GM12878 (cell line): ENCODE results near the gene BRINP3. TPM values are rescaled to one million over a fixed set of nuclear protein-coding genes. Genes with fewer than 3 reads are reported as not detected.

Experiments used
- ATAC-seq: fragments of 200-7000 bp; cut with Tn5 transposase; 3 replicates; pipeline ENCODE4 v1.9.1; 2020; ENCODE audit warnings: mild to moderate bottlenecking, moderate library complexity
- BruUV-seq: library from RNA; stranded (reverse); fragments of 400-500 nt; replicated peaks from 2 replicates; lab custom pipeline; 2021; lab: Mats Ljungman, UMichigan
- CTCF ChIA-PET: fragments of 300-600 bp; sonication (Branson Sonifier 250); formaldehyde crosslinking; extraction: SDS; loops from one replicate; lab custom pipeline; 2021; ENCODE audit warnings: inconsistent platforms; lab: Yijun Ruan, JAX
- POLR2A ChIA-PET: fragments of 350-600 bp; formaldehyde crosslinking; extraction: SDS; loops from one replicate; lab custom pipeline; 2021; ENCODE audit warnings: inconsistent platforms; lab: Charles Lee
- RAD21 ChIA-PET: fragments of 300-600 bp; sonication (Branson Sonifier 250); formaldehyde crosslinking; loops from one replicate; lab custom pipeline; 2023; ENCODE audit warnings: antibody characterized with exemption; ENCODE audit not compliant: unreplicated experiment; lab: Charles Lee
- SMC1A ChIA-PET: fragments of 300-600 bp; sonication (Branson Sonifier 250); formaldehyde crosslinking; loops from one replicate; lab custom pipeline; 2023; ENCODE audit not compliant: unreplicated experiment, uncharacterized antibody; lab: Charles Lee
- DNase-seq: peaks from one replicate; pipeline ENCODE4 v3.0.0-alpha.2; 2011; ENCODE audit warnings: low read depth, low spot score
- FAIRE-seq: peaks from 3 replicates; lab custom pipeline; 2011; peaks lifted over from hg19 to GRCh38; lab: Jason Lieb, UNC
- H2AFZ ChIP-seq: 2 replicates; pipeline ENCODE4 v1.6.0; 2011; ENCODE audit warnings: low read depth, low read length, control low read depth; ENCODE audit not compliant: control insufficient read depth
- H3K27ac ChIP-seq: 2 replicates; pipeline ENCODE4 v1.5.1; 2011; ENCODE audit warnings: control low read depth; ENCODE audit not compliant: control insufficient read depth, insufficient read depth
- H3K27me3 ChIP-seq, 2 experiments: replicated peaks in 1 of 2; 2 replicates each; pipeline versions ENCODE4 v1.6.0 to v1.6.1; 2011; ENCODE audit warnings: low read length in 1 of 2; ENCODE audit not compliant: control insufficient read depth in 2 of 2, insufficient read depth in 2 of 2
- H3K36me3 ChIP-seq, 2 experiments: 2 replicates each; pipeline ENCODE4 v1.5.1; 2011; ENCODE audit warnings: low read length in 1 of 2; ENCODE audit not compliant: control insufficient read depth in 2 of 2, insufficient read depth in 2 of 2
- H3K4me1 ChIP-seq: 2 replicates; pipeline ENCODE4 v1.6.1; 2011; ENCODE audit warnings: mild to moderate bottlenecking, low read length, moderate library complexity, mixed read lengths; ENCODE audit not compliant: control insufficient read depth, insufficient read depth
- H3K4me2 ChIP-seq: 2 replicates; pipeline ENCODE4 v1.6.0; 2011; ENCODE audit warnings: control low read depth; ENCODE audit not compliant: control insufficient read depth, insufficient read depth
- H3K4me3 ChIP-seq: fragments of 200-600 bp; sonication (generic); 2 replicates; pipeline ENCODE4 v1.5.1; 2016
- H3K79me2 ChIP-seq: 2 replicates; pipeline ENCODE4 v1.6.0; 2011; ENCODE audit warnings: low read length; ENCODE audit not compliant: control insufficient read depth, insufficient read depth
- H3K9ac ChIP-seq: 2 replicates; pipeline ENCODE4 v1.8.0; 2011; ENCODE audit warnings: low read length, control low read depth, mixed read lengths; ENCODE audit not compliant: control insufficient read depth, insufficient read depth
- H3K9me3 ChIP-seq: replicated peaks from 3 replicates; pipeline ENCODE4 v1.5.1; 2011; ENCODE audit warnings: mild to moderate bottlenecking, low read length; ENCODE audit not compliant: control insufficient read depth, insufficient read depth
- H4K20me1 ChIP-seq: 2 replicates; pipeline ENCODE4 v1.6.0; 2011; ENCODE audit not compliant: control insufficient read depth, insufficient read depth
- CBX3 ChIP-seq: fragments of 200-600 bp; sonication (generic); IDR thresholded peaks from 2 replicates; pipeline ENCODE4 v1.6.1; 2016; ENCODE audit warnings: low read depth, borderline replicate concordance
- IRF4 ChIP-seq: IDR thresholded peaks from 2 replicates; pipeline ENCODE4 v1.6.1; 2011; ENCODE audit warnings: low read depth, low read length
- KDM1A ChIP-seq: fragments of 200-600 bp; sonication (generic); IDR thresholded peaks from 2 replicates; pipeline ENCODE4 v1.6.1; 2016; ENCODE audit warnings: borderline replicate concordance
- NFIC ChIP-seq: IDR thresholded peaks from 2 replicates; pipeline ENCODE4 v1.6.1; 2012; ENCODE audit warnings: low read depth, mild to moderate bottlenecking, inconsistent platforms, low read length, moderate library complexity
- RAD51 ChIP-seq: fragments of 450-650 bp; IDR thresholded peaks from 2 replicates; pipeline ENCODE4 v1.6.1; 2016; ENCODE audit warnings: moderate library complexity, mild to moderate bottlenecking, inconsistent platforms
- SIN3A ChIP-seq: IDR thresholded peaks from 2 replicates; pipeline ENCODE4 v1.6.1; 2012; ENCODE audit warnings: low read depth, low read length, improper control_type of control experiment
- YBX1 ChIP-seq: fragments of 450-650 bp; IDR thresholded peaks from 2 replicates; pipeline ENCODE4 v1.6.1; 2016; ENCODE audit warnings: antibody characterized with exemption
- ZZZ3 ChIP-seq: IDR thresholded peaks from 2 replicates; pipeline ENCODE4 v1.6.1; 2011; ENCODE audit warnings: low read depth; ENCODE audit not compliant: control insufficient read depth, insufficient read length
- WGBS: methylation state at CpG from one replicate; pipeline ENCODE4 v1.1.6; 2016; ENCODE audit warnings: low lambda C conversion rate; ENCODE audit not compliant: insufficient replicate concordance, insufficient coverage; ENCODE audit errors: missing lambda C conversion rate; 5-methylcytosine and 5-hydroxymethylcytosine counted together
- in situ Hi-C: fragments of 300-500 bp; cut with MboI; formaldehyde crosslinking; loops from 9 replicates; pipeline ENCODE4 v1.14.3; 2018; ENCODE audit warnings: mixed read lengths
- intact Hi-C: fragments of 100-400 bp; cut with micrococcal nuclease; formaldehyde crosslinking; loops from one replicate; pipeline ENCODE4 v1.14.2; 2022; ENCODE audit not compliant: unreplicated experiment
- polyA plus RNA-seq, 11 experiments: library from polyadenylated mRNA; depleted of rRNA in 4 of 11; unstranded in 6 of 11; stranded (reverse) in 5 of 11; fragments of >200 nt; fragmentation: Nextera tagmentation in 4 of 11; fragmentation: Illumina TruSeq in 1 of 11; extraction: Ambion mirVana in 4 of 11; extraction: Trizol in 1 of 11; gene quantifications; 1 replicate in 1 of 11; 2 replicates in 10 of 11; pipeline versions ENCODE4 v1.2.1 to v1.2.3, GENCODE V29; 2011 to 2016; ENCODE audit warnings: inconsistent platforms in 2 of 11, missing spikeins in 2 of 11, low read depth in 1 of 11
- total RNA-seq, 4 experiments: library from RNA; depleted of rRNA in 3 of 4; stranded (reverse); fragments of >200 nt in 3 of 4; fragmentation: Illumina TruSeq in 1 of 4; extraction: Trizol in 1 of 4; gene quantifications; 2 replicates each; pipeline versions ENCODE4 v1.2.1 to v1.2.3, GENCODE V29; 2013 to 2021
- TF ChIP-seq, protein P1 (sequence below): IDR thresholded peaks from 2 replicates; pipeline ENCODE4 v1.6.1; 2011; ENCODE audit warnings: mild to moderate bottlenecking, low read depth, low read length, moderate library complexity; ENCODE audit not compliant: insufficient replicate concordance
- TF ChIP-seq, protein P2 (sequence below): fragments of 450-650 bp; IDR thresholded peaks from 2 replicates; pipeline ENCODE4 v1.6.1; 2017; ENCODE audit warnings: mild to moderate bottlenecking, moderate library complexity
- TF ChIP-seq, protein P3 (sequence below): IDR thresholded peaks from 2 replicates; pipeline ENCODE4 v1.6.1; 2012; ENCODE audit warnings: low read depth, low read length, improper control_type of control experiment
- TF ChIP-seq, protein P4 (sequence below): IDR thresholded peaks from 2 replicates; pipeline ENCODE4 v1.6.1; 2012; ENCODE audit warnings: mild to moderate bottlenecking, low read depth, low read length
- TF ChIP-seq, protein P5 (sequence below): fragments of 450-650 bp; conservative IDR thresholded peaks from 2 replicates; pipeline ENCODE4 v1.6.1; 2017; ENCODE audit warnings: mild to moderate bottlenecking, moderate library complexity

The BRINP3 gene
- total and polyA plus RNA-seq, 10 of the 15 experiments (the other 5 are each of a cell fraction or from before 2014, with no cell fraction given) = under 0.01 TPM; not detected in 9

DNA sequence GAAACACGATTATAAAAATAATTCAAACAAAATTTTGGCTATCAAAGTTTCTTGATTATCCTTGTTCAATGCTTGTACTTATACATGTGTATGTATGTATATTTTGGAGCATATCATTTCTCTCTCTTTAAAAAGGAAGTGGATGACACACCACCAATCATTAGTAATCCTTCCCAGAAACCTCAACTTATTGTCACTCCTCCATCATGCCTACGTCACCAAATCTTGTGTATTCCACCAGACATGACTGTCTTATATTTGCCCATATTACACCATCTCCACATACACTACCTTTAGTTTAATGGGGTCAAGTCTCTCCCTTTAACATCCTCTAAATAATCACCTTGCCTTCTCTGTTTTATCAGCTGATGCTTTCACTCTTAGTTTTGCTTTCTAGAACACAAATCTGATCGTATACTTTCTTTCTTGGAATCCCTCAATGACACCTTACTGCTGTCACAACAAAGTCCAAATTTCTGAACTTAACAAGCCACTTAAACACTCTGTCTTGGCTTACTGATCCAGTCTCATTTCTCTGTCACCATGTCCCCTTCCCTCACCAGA, 124.0 kb downstream of the BRINP3 start:
- 2% methylated on average over 3 of the region's 3 CpGs for WGBS
- Histone ChIP-seq H4K20me1 (no peaks in the 10 kb centered on the region), H3K9me3 (no peaks in the 10 kb centered on the region), H3K79me2 (no peaks in the 10 kb centered on the region), H3K4me3 (no peak overlapping the region), H3K9ac (no peak overlapping the region), H2AFZ (no peak overlapping the region), H3K4me1 (no peaks in the 10 kb centered on the region), H3K27ac (no peak overlapping the region), H3K27me3 (no peaks in the 10 kb centered on the region), H3K4me2 (no peak overlapping the region), H3K36me3 (no peaks in the 10 kb centered on the region)
- no TSS peak for BruUV-seq
- ChIA-PET CTCF (no interaction called here), RAD21 (interaction anchor here (1.3 kb wide), 1 partner anchor 83 kb away, joined by 3 read pairs; no protein-coding TSS in a partner anchor), SMC1A (interaction anchor here (1.4 kb wide), 1 partner anchor 23 kb away, joined by 3 read pairs; no protein-coding TSS in a partner anchor), POLR2A (no interaction called here)
- in situ Hi-C loops (no loop called here), intact Hi-C loops (no loop called here)
- no peak for FAIRE-seq
- no peak for DNase-seq
- no peak; the same call in none of the 3 replicates for ATAC-seq
- TF ChIP-seq, protein P1, sequence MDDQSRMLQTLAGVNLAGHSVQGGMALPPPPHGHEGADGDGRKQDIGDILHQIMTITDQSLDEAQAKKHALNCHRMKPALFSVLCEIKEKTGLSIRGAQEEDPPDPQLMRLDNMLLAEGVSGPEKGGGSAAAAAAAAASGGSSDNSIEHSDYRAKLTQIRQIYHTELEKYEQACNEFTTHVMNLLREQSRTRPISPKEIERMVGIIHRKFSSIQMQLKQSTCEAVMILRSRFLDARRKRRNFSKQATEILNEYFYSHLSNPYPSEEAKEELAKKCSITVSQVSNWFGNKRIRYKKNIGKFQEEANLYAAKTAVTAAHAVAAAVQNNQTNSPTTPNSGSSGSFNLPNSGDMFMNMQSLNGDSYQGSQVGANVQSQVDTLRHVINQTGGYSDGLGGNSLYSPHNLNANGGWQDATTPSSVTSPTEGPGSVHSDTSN = no peak
- TF ChIP-seq CBX3 (no peak), YBX1 (no peak), IRF4 (no peak), ZZZ3 (no peak), RAD51 (no peak), KDM1A (no peak), SIN3A (no peak), NFIC (no peak)
- TF ChIP-seq, protein P2, sequence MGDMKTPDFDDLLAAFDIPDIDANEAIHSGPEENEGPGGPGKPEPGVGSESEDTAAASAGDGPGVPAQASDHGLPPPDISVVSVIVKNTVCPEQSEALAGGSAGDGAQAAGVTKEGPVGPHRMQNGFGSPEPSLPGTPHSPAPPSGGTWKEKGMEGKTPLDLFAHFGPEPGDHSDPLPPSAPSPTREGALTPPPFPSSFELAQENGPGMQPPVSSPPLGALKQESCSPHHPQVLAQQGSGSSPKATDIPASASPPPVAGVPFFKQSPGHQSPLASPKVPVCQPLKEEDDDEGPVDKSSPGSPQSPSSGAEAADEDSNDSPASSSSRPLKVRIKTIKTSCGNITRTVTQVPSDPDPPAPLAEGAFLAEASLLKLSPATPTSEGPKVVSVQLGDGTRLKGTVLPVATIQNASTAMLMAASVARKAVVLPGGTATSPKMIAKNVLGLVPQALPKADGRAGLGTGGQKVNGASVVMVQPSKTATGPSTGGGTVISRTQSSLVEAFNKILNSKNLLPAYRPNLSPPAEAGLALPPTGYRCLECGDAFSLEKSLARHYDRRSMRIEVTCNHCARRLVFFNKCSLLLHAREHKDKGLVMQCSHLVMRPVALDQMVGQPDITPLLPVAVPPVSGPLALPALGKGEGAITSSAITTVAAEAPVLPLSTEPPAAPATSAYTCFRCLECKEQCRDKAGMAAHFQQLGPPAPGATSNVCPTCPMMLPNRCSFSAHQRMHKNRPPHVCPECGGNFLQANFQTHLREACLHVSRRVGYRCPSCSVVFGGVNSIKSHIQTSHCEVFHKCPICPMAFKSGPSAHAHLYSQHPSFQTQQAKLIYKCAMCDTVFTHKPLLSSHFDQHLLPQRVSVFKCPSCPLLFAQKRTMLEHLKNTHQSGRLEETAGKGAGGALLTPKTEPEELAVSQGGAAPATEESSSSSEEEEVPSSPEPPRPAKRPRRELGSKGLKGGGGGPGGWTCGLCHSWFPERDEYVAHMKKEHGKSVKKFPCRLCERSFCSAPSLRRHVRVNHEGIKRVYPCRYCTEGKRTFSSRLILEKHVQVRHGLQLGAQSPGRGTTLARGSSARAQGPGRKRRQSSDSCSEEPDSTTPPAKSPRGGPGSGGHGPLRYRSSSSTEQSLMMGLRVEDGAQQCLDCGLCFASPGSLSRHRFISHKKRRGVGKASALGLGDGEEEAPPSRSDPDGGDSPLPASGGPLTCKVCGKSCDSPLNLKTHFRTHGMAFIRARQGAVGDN = no peak
- TF ChIP-seq, protein P3, sequence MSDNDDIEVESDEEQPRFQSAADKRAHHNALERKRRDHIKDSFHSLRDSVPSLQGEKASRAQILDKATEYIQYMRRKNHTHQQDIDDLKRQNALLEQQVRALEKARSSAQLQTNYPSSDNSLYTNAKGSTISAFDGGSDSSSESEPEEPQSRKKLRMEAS = no peak
- TF ChIP-seq, protein P4, sequence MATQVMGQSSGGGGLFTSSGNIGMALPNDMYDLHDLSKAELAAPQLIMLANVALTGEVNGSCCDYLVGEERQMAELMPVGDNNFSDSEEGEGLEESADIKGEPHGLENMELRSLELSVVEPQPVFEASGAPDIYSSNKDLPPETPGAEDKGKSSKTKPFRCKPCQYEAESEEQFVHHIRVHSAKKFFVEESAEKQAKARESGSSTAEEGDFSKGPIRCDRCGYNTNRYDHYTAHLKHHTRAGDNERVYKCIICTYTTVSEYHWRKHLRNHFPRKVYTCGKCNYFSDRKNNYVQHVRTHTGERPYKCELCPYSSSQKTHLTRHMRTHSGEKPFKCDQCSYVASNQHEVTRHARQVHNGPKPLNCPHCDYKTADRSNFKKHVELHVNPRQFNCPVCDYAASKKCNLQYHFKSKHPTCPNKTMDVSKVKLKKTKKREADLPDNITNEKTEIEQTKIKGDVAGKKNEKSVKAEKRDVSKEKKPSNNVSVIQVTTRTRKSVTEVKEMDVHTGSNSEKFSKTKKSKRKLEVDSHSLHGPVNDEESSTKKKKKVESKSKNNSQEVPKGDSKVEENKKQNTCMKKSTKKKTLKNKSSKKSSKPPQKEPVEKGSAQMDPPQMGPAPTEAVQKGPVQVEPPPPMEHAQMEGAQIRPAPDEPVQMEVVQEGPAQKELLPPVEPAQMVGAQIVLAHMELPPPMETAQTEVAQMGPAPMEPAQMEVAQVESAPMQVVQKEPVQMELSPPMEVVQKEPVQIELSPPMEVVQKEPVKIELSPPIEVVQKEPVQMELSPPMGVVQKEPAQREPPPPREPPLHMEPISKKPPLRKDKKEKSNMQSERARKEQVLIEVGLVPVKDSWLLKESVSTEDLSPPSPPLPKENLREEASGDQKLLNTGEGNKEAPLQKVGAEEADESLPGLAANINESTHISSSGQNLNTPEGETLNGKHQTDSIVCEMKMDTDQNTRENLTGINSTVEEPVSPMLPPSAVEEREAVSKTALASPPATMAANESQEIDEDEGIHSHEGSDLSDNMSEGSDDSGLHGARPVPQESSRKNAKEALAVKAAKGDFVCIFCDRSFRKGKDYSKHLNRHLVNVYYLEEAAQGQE = no peak
- TF ChIP-seq, protein P5, sequence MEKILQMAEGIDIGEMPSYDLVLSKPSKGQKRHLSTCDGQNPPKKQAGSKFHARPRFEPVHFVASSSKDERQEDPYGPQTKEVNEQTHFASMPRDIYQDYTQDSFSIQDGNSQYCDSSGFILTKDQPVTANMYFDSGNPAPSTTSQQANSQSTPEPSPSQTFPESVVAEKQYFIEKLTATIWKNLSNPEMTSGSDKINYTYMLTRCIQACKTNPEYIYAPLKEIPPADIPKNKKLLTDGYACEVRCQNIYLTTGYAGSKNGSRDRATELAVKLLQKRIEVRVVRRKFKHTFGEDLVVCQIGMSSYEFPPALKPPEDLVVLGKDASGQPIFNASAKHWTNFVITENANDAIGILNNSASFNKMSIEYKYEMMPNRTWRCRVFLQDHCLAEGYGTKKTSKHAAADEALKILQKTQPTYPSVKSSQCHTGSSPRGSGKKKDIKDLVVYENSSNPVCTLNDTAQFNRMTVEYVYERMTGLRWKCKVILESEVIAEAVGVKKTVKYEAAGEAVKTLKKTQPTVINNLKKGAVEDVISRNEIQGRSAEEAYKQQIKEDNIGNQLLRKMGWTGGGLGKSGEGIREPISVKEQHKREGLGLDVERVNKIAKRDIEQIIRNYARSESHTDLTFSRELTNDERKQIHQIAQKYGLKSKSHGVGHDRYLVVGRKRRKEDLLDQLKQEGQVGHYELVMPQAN = no peak
